ENCODE measurements around the gene YBX2.
A peak's percentile ranks its signal among the peaks of the same experiment; 100 is the strongest.
"Not testable (repeated sequence)": the region's sequence is repeated elsewhere in the genome, so short reads cannot be mapped to it uniquely, and the experiment has no call there.

YBX2 gene

GRCh38 chr17:7294614-7295153, at the start of gene YBX2:
TSS of gene YBX2 (minus strand) at chr17:7294639. CDS start at chr17:7294500, 139 bp downstream.
- peak; percentile 23 to 56 for DNase-seq

GRCh38 chr17:7343250-7343649, 48.8 kb upstream of the YBX2 start:
- no peak for DNase-seq

GRCh38 chr17:7341842-7342241, 47.4 kb upstream of the YBX2 start:
- no peak for DNase-seq

GRCh38 chr17:7340179-7340578, 45.7 kb upstream of the YBX2 start:
- DNase-seq, result no peak

DNA sequence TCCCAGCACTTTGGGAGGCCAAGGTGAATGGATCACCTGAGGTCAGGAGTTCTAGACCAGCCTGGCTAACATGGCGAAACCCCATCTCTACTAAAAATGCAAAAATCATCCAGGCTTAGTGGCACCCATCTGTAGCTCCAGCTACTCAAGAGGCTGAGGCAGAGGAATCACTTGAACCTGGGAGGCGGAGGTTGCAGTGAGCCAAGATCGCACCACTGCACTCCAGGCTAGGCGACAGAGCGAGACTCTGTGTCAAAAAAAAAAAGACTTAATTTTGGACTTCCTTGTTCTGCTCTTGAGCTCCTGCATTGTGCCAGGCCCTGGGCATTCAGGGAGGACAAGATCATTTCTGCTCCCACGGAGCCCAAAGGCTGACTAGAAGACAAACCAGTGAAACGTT, 43.2 kb upstream of the YBX2 start:
- not testable (repeated sequence) for DNase-seq

DNA sequence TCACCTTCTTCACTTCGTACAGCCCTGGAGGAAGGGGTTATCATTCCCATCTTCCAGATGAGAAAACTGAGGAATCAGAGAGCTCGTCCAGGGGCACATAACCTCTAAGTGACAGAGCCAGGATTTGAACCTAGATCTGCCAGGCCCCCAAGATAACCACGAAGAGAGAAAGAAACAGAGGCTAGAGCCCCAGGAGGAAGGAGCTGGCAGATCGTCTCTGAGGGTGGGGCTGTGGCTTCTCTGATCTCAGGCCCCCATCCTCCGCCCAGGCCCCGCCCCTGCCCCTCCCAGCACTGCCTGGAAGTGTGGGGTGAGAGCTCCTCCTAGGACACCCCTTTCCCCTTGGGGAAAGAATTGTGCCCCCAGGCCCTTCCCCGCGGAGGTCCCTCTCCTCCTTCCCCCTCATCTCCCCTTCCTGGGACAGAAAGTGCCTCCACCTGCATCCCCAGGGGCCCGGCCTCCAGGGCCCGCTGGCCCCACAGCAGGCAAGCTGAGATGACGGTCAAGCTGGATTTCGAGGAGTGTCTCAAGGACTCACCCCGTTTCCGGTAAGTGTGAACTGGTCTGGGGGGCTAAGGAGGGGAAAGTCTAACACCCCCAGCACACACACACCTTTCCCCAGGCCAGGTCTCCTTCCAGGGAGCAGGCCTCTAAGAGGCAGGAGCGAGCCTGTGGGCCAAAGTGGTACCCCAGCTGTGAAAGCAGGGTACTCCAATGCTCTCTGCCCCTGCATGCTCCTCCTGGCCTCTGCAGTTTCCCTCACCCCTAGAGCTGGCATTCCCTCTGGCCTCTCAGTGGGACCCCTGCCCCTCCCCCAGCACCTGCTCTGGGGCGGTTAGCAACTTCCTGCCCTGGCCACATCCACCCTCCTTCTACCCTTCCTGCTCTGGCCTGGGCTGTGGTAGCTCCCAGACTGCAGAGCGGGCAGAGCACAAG, 42.1 kb upstream of the YBX2 start, which contains the start of gene ACAP1:
TSS of gene ACAP1 (plus strand) at position 290 of the 936 bp plus-strand sequence. CDS start at position 496, 206 bp downstream.
- no peak for DNase-seq

DNA sequence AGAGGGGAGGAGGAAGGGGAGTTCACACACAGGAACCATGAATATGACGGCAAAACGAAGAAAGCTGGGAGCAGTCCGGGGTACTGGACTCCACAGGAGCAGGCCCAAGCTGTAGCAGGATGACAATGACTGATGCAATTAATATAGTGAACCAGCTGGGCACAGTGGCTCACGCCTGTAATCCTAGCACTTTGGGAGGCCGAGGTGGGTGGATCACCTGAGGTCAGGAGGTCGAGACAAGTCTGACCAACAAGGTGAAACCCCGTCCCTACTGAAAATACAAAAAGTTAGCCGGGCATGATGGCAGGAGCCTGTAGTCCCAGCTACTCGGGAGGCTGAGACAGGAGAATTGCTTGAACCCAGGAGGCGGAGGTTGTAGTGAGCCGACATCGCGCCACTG, 41.3 kb upstream of the YBX2 start:
- not testable (repeated sequence) for DNase-seq

DNA sequence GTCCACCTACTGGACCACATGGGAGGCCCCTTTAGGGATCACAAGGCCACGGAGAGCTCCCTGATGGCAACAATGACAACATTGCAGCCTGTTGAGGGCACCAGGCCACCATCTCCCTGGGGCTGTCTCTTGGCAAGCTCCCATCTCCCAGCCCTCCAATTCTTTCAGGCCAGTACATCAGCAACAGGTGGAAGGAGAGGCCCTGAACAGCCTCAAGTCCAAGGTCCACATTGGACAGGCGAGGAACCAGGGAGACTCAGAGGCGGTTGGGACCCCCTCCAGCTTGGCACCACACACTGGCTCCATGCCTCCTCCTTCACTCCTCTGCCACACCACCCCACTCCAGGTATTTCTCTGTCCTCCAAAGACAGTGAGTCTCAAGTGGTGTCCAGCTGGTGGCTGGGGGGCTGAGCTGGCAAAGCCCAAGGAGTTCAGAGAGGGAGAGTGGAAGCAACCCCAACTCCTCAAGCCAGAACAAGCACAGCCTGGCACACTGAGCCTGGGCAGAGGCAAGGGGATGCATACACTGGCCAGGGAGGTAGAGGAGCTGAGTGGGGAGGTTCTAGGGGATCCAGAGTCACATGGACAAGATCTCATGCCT, 40.6 kb upstream of the YBX2 start:
- no peak for DNase-seq

DNA sequence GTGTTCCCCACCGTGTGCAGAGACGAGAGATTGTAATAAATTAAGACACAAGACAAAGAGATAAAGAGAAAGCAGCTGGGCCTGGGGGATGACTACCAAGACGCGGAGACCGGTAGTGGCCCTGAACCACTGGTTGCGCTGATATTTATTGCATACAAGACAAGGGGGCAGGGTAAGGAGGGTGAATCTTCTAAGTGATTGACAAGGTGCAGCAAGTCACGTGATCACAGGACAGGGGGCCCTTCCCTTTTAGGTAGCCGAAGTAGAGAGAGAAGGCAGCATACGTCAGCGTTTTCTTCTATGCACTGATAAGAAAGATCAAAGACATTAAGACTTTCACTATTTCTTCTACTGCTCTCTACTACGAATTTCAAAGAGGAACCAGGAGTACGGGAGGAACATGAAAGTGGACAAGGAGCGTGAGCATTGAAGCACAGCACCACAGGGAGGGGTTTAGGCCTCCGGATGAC, 38.2 kb upstream of the YBX2 start:
- DNase-seq, result not testable (repeated sequence)

- DNase-seq, result no peak
Measured at GRCh38 chr17:7332111-7332510, 37.7 kb upstream of the YBX2 start.

DNA sequence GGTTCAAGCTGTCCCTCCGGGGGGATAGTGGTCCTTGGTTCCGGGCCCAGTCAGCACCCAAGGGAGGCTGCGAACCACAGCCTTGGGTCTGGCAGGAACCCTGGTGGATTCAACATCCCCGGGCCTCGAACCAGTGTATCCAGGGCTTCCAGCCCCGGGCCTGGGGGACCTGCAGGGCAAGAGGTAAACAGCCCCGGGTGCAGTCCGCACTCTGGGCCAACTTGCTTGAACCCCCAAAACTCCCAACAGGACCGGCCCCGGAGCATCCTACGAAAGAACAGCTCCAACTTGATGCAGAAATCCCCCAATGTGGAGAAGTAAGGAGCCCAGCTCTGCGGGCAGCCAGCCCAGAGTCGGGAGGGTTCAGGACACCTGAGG, 36.2 kb upstream of the YBX2 start:
- DNase-seq, result no peak

DNA sequence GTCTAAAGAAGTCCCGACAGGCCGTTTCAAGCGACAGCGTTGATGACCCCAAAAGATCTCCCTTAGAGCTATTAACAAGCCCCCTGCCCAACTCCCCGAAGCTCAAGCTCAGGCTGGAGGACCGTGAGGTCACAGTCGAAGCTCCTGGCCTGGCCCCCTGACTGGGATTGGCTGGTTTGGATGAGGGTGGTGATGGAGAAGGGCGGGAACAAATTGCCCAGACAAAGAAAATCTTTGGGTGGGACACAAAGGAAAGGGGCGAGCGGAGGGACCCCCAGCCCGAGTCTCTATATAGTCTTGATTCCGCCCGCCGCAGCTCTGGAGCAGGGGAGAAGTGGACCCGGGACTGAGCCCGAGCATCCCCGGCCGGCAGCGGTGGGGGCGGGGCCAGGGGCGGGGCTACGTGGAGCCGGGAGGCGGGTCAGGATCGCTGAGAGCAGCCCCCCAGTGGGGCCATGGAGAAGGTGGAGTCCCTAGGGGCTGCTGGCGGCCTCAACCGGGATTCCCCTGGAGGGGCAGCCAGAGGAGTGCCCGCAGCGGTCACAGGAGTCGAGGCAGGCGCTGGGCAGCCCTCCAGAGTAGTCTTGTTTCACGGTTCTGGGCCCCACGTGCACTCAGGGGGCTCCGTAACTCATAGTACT, 35.7 kb upstream of the YBX2 start:
- peak; percentile 39 to 45 for DNase-seq

- DNase-seq, result peak; percentile 77 to 94
Measured at GRCh38 chr17:7329374-7329996, 35.0 kb upstream of the YBX2 start.

- no peak for DNase-seq
Measured at GRCh38 chr17:7328840-7329373, 34.5 kb upstream of the YBX2 start, which contains the start of gene NEURL4. TSS of gene NEURL4 (minus strand) at chr17:7329335. CDS start at chr17:7329312, 23 bp downstream.

DNA sequence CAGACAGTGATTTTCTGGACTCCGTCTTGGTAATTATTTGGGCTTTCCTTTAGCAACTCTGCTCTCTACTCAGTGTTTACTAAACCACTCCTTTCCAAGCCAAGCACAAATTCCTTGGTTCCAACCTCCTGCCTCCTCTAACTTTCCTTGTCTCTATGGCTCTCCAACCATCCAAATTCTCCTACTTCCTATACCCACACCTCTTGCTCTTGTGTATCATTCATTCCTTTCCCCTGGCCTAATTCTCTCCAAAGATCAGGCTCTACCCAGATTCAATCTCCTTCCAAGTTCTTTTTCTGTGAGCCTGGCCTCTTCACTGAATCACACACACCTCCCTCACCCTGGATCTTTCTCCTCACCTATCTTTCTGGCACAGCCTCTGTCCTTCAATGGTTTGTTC, 33.6 kb upstream of the YBX2 start:
- DNase-seq, result no peak

- no peak for DNase-seq
Measured at GRCh38 chr17:7327501-7327900, 33.1 kb upstream of the YBX2 start.

DNA sequence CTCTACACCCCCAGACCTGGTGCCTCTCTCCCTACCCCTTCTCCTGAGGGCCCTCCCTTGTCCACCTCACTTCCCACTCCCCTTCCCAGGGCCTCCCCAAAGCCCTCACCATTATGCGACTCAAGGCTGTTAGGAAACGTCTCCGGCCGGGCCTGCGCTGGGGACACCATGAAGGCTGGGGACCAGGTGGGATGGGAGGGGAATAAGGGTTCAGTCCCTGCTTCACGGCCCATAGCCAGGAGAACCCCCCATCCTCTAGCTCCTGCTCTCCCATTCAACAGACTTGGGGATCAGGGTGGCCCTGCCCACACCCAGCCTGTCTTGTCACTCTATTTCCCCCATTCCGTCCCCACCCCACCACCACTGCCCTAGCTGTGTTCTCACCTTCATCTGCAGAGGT, 32.6 kb upstream of the YBX2 start:
- DNase-seq, result no peak

DNA sequence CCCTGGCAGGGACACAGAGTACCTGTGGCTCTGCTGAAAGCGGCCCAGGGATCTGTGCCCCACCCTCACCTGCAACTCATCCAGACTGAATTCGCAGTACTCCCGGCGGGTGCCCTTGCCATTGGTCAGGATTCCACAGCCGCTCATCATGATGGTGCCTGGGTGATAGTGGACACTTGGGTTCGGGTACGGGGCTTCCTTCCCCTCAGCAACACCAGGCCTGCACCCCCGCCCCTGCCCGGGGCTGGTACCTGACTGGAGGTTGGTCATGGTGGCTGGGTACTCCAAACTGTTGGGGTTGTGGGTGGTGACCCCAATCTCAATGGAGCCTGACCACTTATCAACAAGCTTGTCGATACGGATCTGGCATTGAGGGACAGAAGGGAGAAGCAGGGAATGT, 31.7 kb upstream of the YBX2 start:
- no peak for DNase-seq

GRCh38 chr17:7325031-7325528, 30.6 kb upstream of the YBX2 start:
- no peak for DNase-seq

- DNase-seq, result no peak
Measured at GRCh38 chr17:7324438-7324779, 30.0 kb upstream of the YBX2 start.

GRCh38 chr17:7323731-7324437, 29.4 kb upstream of the YBX2 start:
- DNase-seq, result no peak

Measured in NCI-H524 (cell line).